WTC11 (cell line): Measurements from ENCODE around the gene RABAC1.

Source experiments
- CTCF ChIP-seq: fragments of 200-600 bp; IDR thresholded peaks from 2 replicates; pipeline ENCODE4 v1.8.0; 2022; ENCODE audit warnings: antibody characterized with exemption
- FOXK1 ChIP-seq: sonication (generic); formaldehyde crosslinking; IDR thresholded peaks from 2 replicates; pipeline ENCODE4 v1.8.0; 2022; ENCODE audit warnings: mild to moderate bottlenecking, moderate library complexity, missing genetic modification reagents
- GRHL2 ChIP-seq: fragments of 250-450 bp; sonication (Bioruptor Pico); IDR thresholded peaks from 2 replicates; pipeline ENCODE4 v1.8.0; 2022; ENCODE audit warnings: mild to moderate bottlenecking, moderate library complexity; ENCODE audit not compliant: insufficient replicate concordance, severe bottlenecking
- MYBL2 ChIP-seq: sonication (generic); formaldehyde crosslinking; IDR thresholded peaks from 2 replicates; pipeline ENCODE4 v1.8.1; 2023; ENCODE audit warnings: mild to moderate bottlenecking, moderate library complexity, missing genetic modification reagents
- NR3C1 ChIP-seq: sonication (generic); formaldehyde crosslinking; conservative IDR thresholded peaks from 2 replicates; pipeline ENCODE4 v1.8.1; 2023; ENCODE audit warnings: low read depth, mild to moderate bottlenecking, missing genetic modification reagents
- SMAD3 ChIP-seq: sonication (generic); formaldehyde crosslinking; IDR thresholded peaks from 2 replicates; pipeline ENCODE4 v1.8.0; 2022; ENCODE audit warnings: missing genetic modification reagents, mild to moderate bottlenecking, borderline replicate concordance
- SMAD4 ChIP-seq: sonication (generic); formaldehyde crosslinking; IDR thresholded peaks from 2 replicates; pipeline ENCODE4 v1.8.0; 2022; ENCODE audit warnings: mild to moderate bottlenecking, missing genetic modification reagents

GRCh38 chr19:41918095-41918494 is 41.0 kb downstream of the RABAC1 start:
- TF ChIP-seq CTCF (no peak), NR3C1 (CRISPR knock-in tag) (no peak), SMAD3 (CRISPR knock-in tag) (no peak), GRHL2 (no peak), SMAD4 (CRISPR knock-in tag) (no peak), FOXK1 (CRISPR knock-in tag) (no peak), MYBL2 (no peak)
